Effector memory CD4-positive, alpha-beta T cell (primary cell): ENCODE data around the gene ATXN7L3B.
A peak's percentile ranks its signal among the peaks of the same experiment; 100 is the strongest.
"Not testable (repeated sequence)": the region's sequence is repeated elsewhere in the genome, so short reads cannot be mapped to it uniquely, and the experiment has no call there.

ENCODE experiments used
- DNase-seq, 3 donors: peaks; one replicate each; pipeline ENCODE4 v3.0.0-alpha.2; 2020
- H3K27ac ChIP-seq: 2 replicates; pipeline ENCODE4 v1.7.0; 2013; ENCODE audit warnings: mild to moderate bottlenecking, low read length, moderate library complexity; ENCODE audit not compliant: insufficient read depth, poor library complexity, severe bottlenecking
- H3K27me3 ChIP-seq: replicated peaks from 2 replicates; pipeline ENCODE4 v1.7.0; 2013; ENCODE audit warnings: mild to moderate bottlenecking, low read length; ENCODE audit not compliant: insufficient read depth, control insufficient read depth, poor library complexity, severe bottlenecking
- H3K36me3 ChIP-seq: 2 replicates; pipeline ENCODE4 v1.7.0; 2013; ENCODE audit warnings: mild to moderate bottlenecking, low read length, moderate library complexity; ENCODE audit not compliant: control insufficient read depth, insufficient read depth
- H3K4me1 ChIP-seq: 2 replicates; pipeline ENCODE4 v1.7.0; 2013; ENCODE audit warnings: low read length, mild to moderate bottlenecking; ENCODE audit not compliant: control insufficient read depth, insufficient read depth, poor library complexity, severe bottlenecking
- H3K4me3 ChIP-seq: 2 replicates; pipeline ENCODE4 v1.7.0; 2013; ENCODE audit warnings: low read length, low read depth, mild to moderate bottlenecking; ENCODE audit not compliant: insufficient read depth, poor library complexity, severe bottlenecking
- H3K9me3 ChIP-seq: 2 replicates; pipeline ENCODE4 v1.7.0; 2013; ENCODE audit warnings: mild to moderate bottlenecking, low read length, moderate library complexity; ENCODE audit not compliant: control insufficient read depth
- total RNA-seq, 3 donors: gene quantifications; one replicate each; lab custom pipeline; 2026; lab: John Stamatoyannopoulos, UW

The ATXN7L3B gene, protein sequence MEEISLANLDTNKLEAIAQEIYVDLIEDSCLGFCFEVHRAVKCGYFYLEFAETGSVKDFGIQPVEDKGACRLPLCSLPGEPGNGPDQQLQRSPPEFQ
- 149 to 198 (median 165) reads per million in 3 donors for total RNA-seq

DNA sequence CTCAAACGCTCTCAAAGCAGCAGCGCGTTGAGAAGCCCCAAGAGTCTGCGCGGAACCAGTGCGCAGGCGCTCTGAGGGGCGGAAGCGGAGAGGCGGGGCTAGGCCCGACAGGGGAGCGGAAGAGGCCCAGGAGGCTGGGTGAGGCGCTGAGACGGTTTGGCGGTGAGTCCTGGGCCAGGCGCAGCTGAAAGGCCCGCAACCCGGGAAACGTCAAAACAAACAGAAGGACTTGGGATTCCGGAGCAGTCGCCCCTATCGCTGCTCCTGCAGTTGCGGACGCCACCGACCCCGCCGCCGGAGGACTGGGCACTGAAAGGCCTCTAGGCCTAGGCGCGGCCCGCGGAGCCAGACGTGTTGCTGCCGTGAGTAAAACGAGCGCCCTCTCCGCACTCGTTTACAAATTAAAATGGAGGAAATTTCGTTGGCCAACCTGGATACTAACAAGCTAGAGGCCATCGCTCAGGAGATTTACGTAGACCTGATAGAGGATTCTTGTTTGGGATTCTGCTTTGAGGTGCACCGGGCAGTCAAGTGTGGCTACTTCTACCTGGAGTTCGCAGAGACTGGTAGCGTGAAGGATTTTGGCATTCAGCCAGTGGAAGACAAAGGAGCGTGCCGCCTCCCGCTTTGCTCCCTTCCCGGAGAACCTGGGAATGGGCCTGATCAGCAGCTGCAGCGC lies at the start of gene ATXN7L3B:
ATXN7L3B (plus strand) TSS at position 129 of the 679 bp plus-strand sequence; CDS start at position 407, 278 bp downstream.
- Histone ChIP-seq H3K4me1 (peaks cover 27% of the 10 kb centered on the region), H3K27ac (peak within 1 kb of the TSS; percentile 96), H3K9me3 (no peaks in the 10 kb centered on the region), H3K36me3 (peaks cover 3% of the 10 kb centered on the region), H3K4me3 (peak within 1 kb of the TSS; percentile 75), H3K27me3 (no peaks in the 10 kb centered on the region)
- DNase-seq = peak; percentile 92 to 93 (median 92)

DNA sequence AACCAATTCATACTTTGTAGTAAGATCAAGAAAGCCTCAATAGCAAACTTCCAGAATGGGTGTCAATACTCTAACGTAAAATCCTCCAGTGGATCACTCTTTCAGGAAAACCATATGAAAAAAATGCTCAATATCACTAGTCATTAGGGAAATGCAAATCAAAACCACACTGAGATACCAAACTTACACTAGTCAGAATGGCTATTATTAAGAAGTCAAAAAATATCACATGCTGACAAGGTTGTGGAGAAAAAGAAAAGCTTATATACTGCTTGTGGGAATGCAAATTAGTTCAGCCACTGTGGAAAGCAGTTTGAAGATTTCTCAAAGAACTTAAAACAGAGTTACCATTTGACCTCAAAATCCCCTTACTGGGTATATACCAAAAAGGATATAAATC lies 49.5 kb upstream of the ATXN7L3B start:
- no peak overlapping the region for H3K27ac ChIP-seq
- no peak overlapping the region for H3K4me3 ChIP-seq
- H3K9me3 ChIP-seq = no peaks in the 10 kb centered on the region
- H3K4me1 ChIP-seq = peaks cover 3% of the 10 kb centered on the region
- no peaks in the 10 kb centered on the region for H3K27me3 ChIP-seq
- H3K36me3 ChIP-seq = no peaks in the 10 kb centered on the region
- no peak for DNase-seq

DNA sequence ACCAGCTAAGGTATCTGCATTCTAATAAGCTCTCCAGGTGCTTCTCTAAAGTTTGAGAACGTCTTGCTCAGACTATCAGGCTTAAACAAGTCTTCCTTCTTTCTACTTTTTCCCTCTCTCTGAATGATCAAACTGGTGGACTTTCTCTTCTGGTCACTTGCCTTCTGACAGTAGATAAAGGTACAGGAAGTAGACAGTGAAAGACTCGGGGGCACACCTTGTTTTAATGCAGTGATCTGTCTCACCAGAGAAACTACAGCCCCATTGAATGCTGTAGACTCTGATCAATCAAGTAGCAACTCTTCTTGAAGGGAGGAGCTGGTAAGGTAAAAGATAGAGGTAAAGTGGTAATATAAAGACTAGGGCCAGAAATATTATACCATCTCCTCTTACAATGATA lies 48.1 kb upstream of the ATXN7L3B start:
- DNase-seq = no peak
- no peaks in the 10 kb centered on the region for H3K27me3 ChIP-seq
- H3K4me1 ChIP-seq = peaks cover 3% of the 10 kb centered on the region
- H3K4me3 ChIP-seq = no peak overlapping the region
- no peak overlapping the region for H3K27ac ChIP-seq
- H3K9me3 ChIP-seq = no peaks in the 10 kb centered on the region
- no peaks in the 10 kb centered on the region for H3K36me3 ChIP-seq

DNA sequence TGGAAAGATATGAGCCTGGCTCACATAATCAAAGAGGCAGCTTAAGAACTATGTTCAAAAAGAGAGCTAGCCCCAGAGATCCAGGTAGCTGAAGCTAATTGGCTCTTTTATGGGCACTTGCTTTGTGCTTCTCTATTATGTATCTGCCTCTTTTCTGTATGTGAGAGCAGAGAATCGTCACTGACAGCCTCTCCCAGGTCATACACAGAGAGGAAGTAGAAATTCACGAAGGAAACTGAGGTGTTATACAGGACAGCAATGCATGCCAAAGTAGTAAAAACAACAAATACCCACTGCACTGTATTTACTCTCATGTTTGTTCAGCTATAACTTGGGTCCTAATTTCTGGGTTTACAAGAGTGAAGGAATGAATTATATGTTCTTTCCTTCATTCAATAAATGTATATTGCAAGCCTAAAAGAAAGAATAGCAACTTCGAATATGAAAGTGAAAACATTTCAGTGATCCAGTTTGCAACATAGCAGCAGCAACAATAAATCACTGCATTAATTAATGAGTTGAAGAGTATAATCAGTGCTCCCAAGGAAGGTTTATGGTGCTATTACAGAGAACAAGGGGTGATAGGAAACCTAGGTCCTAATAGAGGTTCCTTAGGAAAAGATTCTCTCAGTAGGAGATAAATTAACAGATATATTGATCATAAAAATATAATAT lies 47.1 kb upstream of the ATXN7L3B start:
- no peaks in the 10 kb centered on the region for H3K9me3 ChIP-seq

DNA sequence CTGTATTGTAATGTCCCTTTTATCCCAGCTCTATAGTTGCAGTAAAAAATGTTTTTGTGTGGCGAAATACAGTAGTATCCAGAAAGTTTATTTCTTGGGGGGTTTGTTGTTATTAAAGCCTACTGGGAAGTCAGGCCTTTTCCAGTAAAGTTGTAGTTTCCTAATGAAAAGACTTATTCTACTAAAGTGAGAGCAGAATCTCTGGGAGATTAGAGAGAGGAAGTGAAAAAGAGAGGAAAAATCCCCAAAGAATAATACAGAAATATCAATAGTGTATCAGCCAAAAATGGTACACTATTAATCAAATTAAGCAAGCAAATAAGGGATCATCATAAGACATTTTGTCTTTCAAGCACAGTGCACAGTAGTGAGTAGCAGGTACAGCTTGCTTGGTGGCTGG lies 46.3 kb upstream of the ATXN7L3B start:
- Histone ChIP-seq H3K36me3 (no peaks in the 10 kb centered on the region), H3K27ac (no peak overlapping the region), H3K27me3 (no peaks in the 10 kb centered on the region), H3K4me1 (peaks cover 3% of the 10 kb centered on the region), H3K4me3 (no peak overlapping the region), H3K9me3 (no peaks in the 10 kb centered on the region)
- no peak for DNase-seq

More for the DNA sequence above, 47.1 kb upstream of the ATXN7L3B start:
- Histone ChIP-seq H3K27ac (no peak overlapping the region), H3K4me1 (peaks cover 3% of the 10 kb centered on the region), H3K4me3 (peak overlapping the region; percentile 2), H3K36me3 (no peaks in the 10 kb centered on the region), H3K27me3 (no peaks in the 10 kb centered on the region)
- no peak for DNase-seq

DNA sequence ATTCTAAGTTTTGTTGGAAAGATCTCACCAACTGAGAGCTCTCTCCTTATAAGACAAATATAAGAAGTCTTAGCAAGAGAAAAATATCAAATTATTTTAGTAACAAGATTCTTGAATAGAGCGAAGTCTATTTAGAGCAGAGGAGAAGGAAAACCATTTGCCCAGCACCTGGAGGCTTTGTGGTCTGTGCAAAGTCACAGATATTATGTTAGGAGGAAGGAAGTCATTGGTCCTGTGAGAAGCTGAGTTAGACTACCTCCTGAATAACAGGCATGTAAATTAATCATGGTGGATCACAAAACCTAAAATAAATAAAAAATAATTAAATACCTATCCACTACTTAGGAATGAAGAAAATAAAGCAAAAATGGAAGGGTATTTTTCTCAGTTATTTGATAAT lies 38.4 kb upstream of the ATXN7L3B start:
- Histone ChIP-seq H3K36me3 (no peaks in the 10 kb centered on the region), H3K27ac (no peak overlapping the region), H3K9me3 (no peaks in the 10 kb centered on the region), H3K27me3 (no peaks in the 10 kb centered on the region), H3K4me1 (no peaks in the 10 kb centered on the region), H3K4me3 (no peak overlapping the region)
- no peak for DNase-seq

DNA sequence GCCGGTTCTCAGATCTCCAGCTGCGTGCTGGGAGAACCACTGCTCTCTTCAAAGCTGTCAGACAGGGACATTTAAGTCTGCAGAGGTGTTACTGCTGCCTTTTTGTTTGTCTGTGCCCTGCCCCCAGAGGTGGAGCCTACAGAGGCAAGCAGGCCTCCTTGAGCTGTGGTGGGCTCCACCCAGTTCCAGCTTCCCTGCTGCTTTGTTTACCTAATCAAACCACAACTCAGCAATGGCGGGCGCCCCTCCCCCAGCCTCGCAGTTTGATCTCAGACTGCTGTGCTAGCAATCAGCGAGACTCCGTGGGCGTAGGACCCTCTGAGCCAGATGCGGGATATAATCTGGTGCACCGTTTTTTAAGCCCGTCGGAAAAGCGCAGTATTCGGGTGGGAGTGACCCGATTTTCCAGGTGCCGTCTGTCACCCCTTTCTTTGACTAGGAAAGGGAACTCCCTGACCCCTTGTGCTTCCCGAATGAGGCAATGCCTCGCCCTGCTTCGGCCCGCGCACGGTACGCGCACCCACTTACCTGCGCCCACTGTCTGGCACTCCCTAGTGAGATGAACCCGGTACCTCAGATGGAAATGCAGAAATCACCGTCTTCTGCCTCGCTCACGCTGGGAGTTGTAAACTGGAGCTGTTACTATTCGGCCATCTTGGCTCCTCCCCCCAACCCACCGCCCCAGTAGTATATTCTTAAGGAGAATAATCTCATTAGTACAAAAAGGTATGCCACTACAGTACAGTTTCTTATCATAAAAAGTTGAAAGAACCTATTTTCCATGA lies 28.6 kb upstream of the ATXN7L3B start:
- not testable (repeated sequence) for H3K4me1 ChIP-seq, H3K27me3 ChIP-seq, H3K36me3 ChIP-seq, DNase-seq, H3K4me3 ChIP-seq, H3K27ac ChIP-seq, H3K9me3 ChIP-seq

DNA sequence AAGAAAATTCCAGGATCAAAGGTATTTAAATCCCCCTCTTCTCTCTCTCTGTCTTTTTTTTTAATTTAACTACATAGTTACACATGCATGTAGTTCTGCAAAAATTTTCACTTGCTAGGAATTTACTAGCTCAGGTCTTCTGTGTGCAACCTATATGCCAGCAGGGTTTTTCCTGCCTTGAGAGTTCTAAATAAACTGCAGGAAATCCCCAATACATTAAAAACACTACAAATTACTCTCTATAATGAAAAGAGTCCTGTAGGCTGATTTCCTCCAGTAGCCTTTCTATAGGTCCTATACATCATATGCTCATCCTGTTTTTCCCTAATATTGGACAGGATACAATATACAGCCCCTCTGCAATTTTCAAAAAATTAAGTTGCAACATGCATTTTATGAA lies 27.7 kb upstream of the ATXN7L3B start:
- Histone ChIP-seq H3K4me3 (no peak overlapping the region), H3K4me1 (no peaks in the 10 kb centered on the region), H3K9me3 (no peaks in the 10 kb centered on the region), H3K27ac (no peak overlapping the region), H3K36me3 (no peaks in the 10 kb centered on the region), H3K27me3 (no peaks in the 10 kb centered on the region)
- no peak for DNase-seq

DNA sequence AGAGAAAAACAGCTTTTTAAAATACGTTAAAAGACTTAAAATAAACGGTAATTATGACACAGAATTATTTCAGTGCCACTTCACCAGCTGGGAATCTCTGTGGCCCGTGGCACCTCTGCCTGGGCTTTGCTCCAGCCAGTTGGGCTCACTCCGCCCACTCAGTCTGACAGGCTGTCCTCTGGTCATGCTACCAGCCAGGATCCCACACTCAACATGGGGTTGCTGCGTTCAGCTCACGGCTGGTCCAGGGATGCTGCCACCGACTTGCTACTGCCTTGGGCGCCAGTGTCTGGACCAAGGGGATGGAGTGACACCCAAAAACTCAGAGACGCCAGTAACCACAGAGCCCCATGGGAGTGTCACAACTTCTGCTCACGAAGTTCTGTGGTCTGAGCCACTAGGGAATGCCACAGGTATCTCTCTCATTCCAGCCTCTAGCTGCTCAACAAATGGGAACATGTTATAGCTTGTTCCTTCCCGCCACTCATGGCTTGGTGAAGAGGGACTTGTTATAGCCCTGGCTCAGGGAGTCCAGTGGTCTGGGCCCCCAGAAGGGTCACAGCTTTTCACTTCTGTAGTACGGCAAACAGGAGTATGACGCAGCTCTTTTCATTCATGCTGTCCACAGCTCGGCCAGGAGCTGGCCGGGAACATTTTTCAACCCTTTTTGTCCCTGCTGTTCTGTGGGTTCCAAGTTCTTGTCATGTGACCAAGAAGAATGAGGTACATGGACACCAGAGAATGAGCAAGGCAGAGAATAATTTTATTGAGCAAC lies 23.4 kb upstream of the ATXN7L3B start:
- no peaks in the 10 kb centered on the region for H3K9me3 ChIP-seq
- no peak overlapping the region for H3K27ac ChIP-seq
- no peaks in the 10 kb centered on the region for H3K36me3 ChIP-seq
- H3K4me1 ChIP-seq = no peaks in the 10 kb centered on the region
- H3K4me3 ChIP-seq = no peak overlapping the region
- H3K27me3 ChIP-seq = no peaks in the 10 kb centered on the region
- no peak for DNase-seq
